ENCODE data around the gene PIGT.

GRCh38 chr20:45391559-45391958 lies 24.4 kb upstream of the PIGT start:
- TF ChIP-seq, protein P1, sequence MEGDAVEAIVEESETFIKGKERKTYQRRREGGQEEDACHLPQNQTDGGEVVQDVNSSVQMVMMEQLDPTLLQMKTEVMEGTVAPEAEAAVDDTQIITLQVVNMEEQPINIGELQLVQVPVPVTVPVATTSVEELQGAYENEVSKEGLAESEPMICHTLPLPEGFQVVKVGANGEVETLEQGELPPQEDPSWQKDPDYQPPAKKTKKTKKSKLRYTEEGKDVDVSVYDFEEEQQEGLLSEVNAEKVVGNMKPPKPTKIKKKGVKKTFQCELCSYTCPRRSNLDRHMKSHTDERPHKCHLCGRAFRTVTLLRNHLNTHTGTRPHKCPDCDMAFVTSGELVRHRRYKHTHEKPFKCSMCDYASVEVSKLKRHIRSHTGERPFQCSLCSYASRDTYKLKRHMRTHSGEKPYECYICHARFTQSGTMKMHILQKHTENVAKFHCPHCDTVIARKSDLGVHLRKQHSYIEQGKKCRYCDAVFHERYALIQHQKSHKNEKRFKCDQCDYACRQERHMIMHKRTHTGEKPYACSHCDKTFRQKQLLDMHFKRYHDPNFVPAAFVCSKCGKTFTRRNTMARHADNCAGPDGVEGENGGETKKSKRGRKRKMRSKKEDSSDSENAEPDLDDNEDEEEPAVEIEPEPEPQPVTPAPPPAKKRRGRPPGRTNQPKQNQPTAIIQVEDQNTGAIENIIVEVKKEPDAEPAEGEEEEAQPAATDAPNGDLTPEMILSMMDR (IDR thresholded peaks at IDR 0.05): no peak
- TF ChIP-seq POLR2A (IDR thresholded peaks at IDR 0.05): no peak

Data from uterus (tissue), 2 donors.